Measurements from ENCODE around the gene REV3L. TPM values are rescaled to one million over a fixed set of nuclear protein-coding genes. Genes with fewer than 3 reads are reported as not detected.

Gene REV3L
- total and polyA plus RNA-seq, 9 of the 15 experiments (the other 6 are each of a cell fraction or from before 2014, with no cell fraction given): 5.5 to 24.4 (median 14.4) TPM

- TF ChIP-seq DEAF1 (CRISPR knock-in tag; IDR thresholded peaks at IDR 0.05): no peak
Observed at GRCh38 chr6:111297776-111298175, 185.2 kb downstream of the REV3L start (continued).

GRCh38 chr6:111294374-111294967 lies 188.5 kb downstream of the REV3L start:
- H3K36me3 ChIP-seq (ENCODE audit: control insufficient read depth, insufficient read depth, low read length): peaks cover 3% of the 10 kb centered on the region; the same call in 1 of the 3 replicates
- H3K9ac ChIP-seq (ENCODE audit: insufficient read depth in 1 of 2, low read depth in 2 of 2, low read length in 2 of 2): 0 out of 4 replicates have a peak overlapping the region, but pooled peaks of 1 of the 2 experiments have one; percentile 31
- H4K20me1 ChIP-seq (replicated peaks; ENCODE audit: control insufficient read depth, insufficient read depth, low read length): no peaks in the 10 kb centered on the region
- ChIA-PET CTCF (ENCODE audit: low intra/inter-chr PET ratio) (no interaction called here), POLR2A (interaction anchor here (0.7 kb wide), 1 partner anchor 326 kb away, joined by 4 read pairs; no protein-coding TSS in a partner anchor)
- no peak for TF ChIP-seq KAT7 (CRISPR knock-in tag; IDR thresholded peaks at IDR 0.05; ENCODE audit: borderline replicate concordance)
- TF ChIP-seq ZNF785 (CRISPR knock-in tag; IDR thresholded peaks at IDR 0.05): no peak
- TF ChIP-seq NCOA1 (IDR thresholded peaks at IDR 0.05; ENCODE audit: low read depth): no peak
- no peak overlapping the region for H3K4me2 ChIP-seq (ENCODE audit: insufficient read depth, low read length)
- H3K4me1 ChIP-seq (replicated peaks in 1 of 2; ENCODE audit: control insufficient read depth in 2 of 2, insufficient read depth in 2 of 2, low read length in 2 of 2): peaks cover 0 to 2% of the 10 kb centered on the region in 2 experiments; a peak in 2 of 5 replicates
- no TSS peak for BruUV-seq (replicated peaks)
- no peak overlapping the region for H2AFZ ChIP-seq (ENCODE audit: low read depth, low read length)
- in situ Hi-C loops (cut with MboI): no loop called here
- FAIRE-seq (no peak), ATAC-seq (no peak; the same call in 2 of the 3 replicates), DNase-seq (ENCODE audit: extremely low read depth in 1 of 4, low spot score in 3 of 4) (no peak)
- no peaks in the 10 kb centered on the region for H3K9me1 ChIP-seq (ENCODE audit: control insufficient read depth, insufficient read depth, low read length)
- H3K4me3 ChIP-seq: no peak overlapping the region
- no peaks in the 10 kb centered on the region for H3K27me3 ChIP-seq (ENCODE audit: control insufficient read depth in 2 of 2, insufficient read depth in 2 of 2, low read length in 2 of 2)
- no peaks in the 10 kb centered on the region for H3K9me3 ChIP-seq (replicated peaks; ENCODE audit: control insufficient read depth, insufficient read depth, low read depth, low read length)
- H3K79me2 ChIP-seq (ENCODE audit: control insufficient read depth, insufficient read depth, low read length): no peaks in the 10 kb centered on the region
- 80% methylated on average over 7 of the region's 7 CpGs for WGBS (ENCODE audit: insufficient coverage, low coverage, missing lambda C conversion rate)
- H3K27ac ChIP-seq (ENCODE audit: extremely low read depth, low read depth, low read length): no peak overlapping the region
- intact Hi-C loops (cut with micrococcal nuclease): no loop called here
